IMR-90 (cell line): Measurements from ENCODE around the gene MID1.

Source experiments
- CEBPB ChIP-seq: IDR thresholded peaks from 2 replicates; pipeline ENCODE4 v1.6.1; 2012; ENCODE audit warnings: low read depth, low read length, improper control_type of control experiment
- CHD1 ChIP-seq: IDR thresholded peaks from 2 replicates; pipeline ENCODE4 v1.6.1; 2012; ENCODE audit warnings: low read depth, low read length, improper control_type of control experiment
- FOS ChIP-seq: fragments of 150-350 bp; IDR thresholded peaks from 2 replicates; pipeline ENCODE4 v1.6.1; 2016; ENCODE audit warnings: low read depth, low read length
- MAFK ChIP-seq: IDR thresholded peaks from 2 replicates; pipeline ENCODE4 v1.6.1; 2012; ENCODE audit warnings: low read depth, low read length, improper control_type of control experiment
- MAZ ChIP-seq: IDR thresholded peaks from 2 replicates; pipeline ENCODE4 v1.6.1; 2012; ENCODE audit warnings: low read depth, mild to moderate bottlenecking, low read length, improper control_type of control experiment, moderate library complexity, borderline replicate concordance
- MXI1 ChIP-seq: IDR thresholded peaks from 2 replicates; pipeline ENCODE4 v1.6.1; 2012; ENCODE audit warnings: low read depth, mild to moderate bottlenecking, low read length, moderate library complexity, borderline replicate concordance
- NFE2L2 ChIP-seq: fragments of 150-350 bp; IDR thresholded peaks from 2 replicates; pipeline ENCODE4 v1.6.1; 2016; ENCODE audit warnings: low read depth, mild to moderate bottlenecking, low read length
- POLR2A ChIP-seq: IDR thresholded peaks from 2 replicates; pipeline ENCODE4 v1.6.1; 2012; ENCODE audit warnings: mild to moderate bottlenecking, low read depth, low read length
- RAD21 ChIP-seq: IDR thresholded peaks from 2 replicates; pipeline ENCODE4 v1.6.1; 2012; ENCODE audit warnings: low read length, improper control_type of control experiment
- RCOR1 ChIP-seq: IDR thresholded peaks from 2 replicates; pipeline ENCODE4 v1.6.1; 2012; ENCODE audit warnings: mild to moderate bottlenecking, low read length, improper control_type of control experiment; ENCODE audit not compliant: insufficient replicate concordance
- TF ChIP-seq, protein P1 (sequence below): conservative IDR thresholded peaks from 2 replicates; pipeline ENCODE4 v1.5.1; 2012; ENCODE audit warnings: mild to moderate bottlenecking, low read depth, low read length, improper control_type of control experiment
- TF ChIP-seq, protein P2 (sequence below): fragments of 150-350 bp; IDR thresholded peaks from 2 replicates; pipeline ENCODE4 v1.6.1; 2016; ENCODE audit warnings: low read depth, mild to moderate bottlenecking, low read length, moderate library complexity, borderline replicate concordance
- TF ChIP-seq, protein P3 (sequence below): fragments of 150-350 bp; IDR thresholded peaks from 2 replicates; pipeline ENCODE4 v1.6.1; 2017; ENCODE audit warnings: mild to moderate bottlenecking, antibody characterized with exemption, low read length, low read depth

DNA sequence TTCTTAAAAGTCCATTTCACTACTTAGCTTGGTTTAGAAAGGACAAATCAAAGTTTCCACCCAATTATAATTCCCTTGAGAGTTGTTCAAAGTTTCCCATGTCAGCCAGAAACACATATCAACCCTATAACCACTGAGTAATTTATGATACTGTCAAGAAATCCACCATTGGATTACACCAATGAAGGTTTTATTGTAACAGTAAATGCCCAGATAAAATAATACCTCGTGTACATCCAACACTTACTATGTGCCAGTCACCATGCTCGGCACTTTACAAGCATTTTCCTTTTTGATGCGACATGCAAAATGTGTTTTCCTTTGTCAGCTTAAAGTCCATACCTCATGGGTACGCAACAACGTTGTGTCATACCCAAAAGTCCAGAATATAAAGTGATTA lies 64.0 kb downstream of the MID1 start:
- TF ChIP-seq, protein P1, sequence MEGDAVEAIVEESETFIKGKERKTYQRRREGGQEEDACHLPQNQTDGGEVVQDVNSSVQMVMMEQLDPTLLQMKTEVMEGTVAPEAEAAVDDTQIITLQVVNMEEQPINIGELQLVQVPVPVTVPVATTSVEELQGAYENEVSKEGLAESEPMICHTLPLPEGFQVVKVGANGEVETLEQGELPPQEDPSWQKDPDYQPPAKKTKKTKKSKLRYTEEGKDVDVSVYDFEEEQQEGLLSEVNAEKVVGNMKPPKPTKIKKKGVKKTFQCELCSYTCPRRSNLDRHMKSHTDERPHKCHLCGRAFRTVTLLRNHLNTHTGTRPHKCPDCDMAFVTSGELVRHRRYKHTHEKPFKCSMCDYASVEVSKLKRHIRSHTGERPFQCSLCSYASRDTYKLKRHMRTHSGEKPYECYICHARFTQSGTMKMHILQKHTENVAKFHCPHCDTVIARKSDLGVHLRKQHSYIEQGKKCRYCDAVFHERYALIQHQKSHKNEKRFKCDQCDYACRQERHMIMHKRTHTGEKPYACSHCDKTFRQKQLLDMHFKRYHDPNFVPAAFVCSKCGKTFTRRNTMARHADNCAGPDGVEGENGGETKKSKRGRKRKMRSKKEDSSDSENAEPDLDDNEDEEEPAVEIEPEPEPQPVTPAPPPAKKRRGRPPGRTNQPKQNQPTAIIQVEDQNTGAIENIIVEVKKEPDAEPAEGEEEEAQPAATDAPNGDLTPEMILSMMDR, result no peak
- no peak for TF ChIP-seq MXI1
- no peak for TF ChIP-seq RAD21
- no peak for TF ChIP-seq FOS
- TF ChIP-seq MAZ, result no peak
- no peak for TF ChIP-seq MAFK
- TF ChIP-seq RCOR1, result no peak
- TF ChIP-seq, protein P2, sequence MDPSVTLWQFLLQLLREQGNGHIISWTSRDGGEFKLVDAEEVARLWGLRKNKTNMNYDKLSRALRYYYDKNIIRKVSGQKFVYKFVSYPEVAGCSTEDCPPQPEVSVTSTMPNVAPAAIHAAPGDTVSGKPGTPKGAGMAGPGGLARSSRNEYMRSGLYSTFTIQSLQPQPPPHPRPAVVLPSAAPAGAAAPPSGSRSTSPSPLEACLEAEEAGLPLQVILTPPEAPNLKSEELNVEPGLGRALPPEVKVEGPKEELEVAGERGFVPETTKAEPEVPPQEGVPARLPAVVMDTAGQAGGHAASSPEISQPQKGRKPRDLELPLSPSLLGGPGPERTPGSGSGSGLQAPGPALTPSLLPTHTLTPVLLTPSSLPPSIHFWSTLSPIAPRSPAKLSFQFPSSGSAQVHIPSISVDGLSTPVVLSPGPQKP, result no peak
- TF ChIP-seq, protein P3, sequence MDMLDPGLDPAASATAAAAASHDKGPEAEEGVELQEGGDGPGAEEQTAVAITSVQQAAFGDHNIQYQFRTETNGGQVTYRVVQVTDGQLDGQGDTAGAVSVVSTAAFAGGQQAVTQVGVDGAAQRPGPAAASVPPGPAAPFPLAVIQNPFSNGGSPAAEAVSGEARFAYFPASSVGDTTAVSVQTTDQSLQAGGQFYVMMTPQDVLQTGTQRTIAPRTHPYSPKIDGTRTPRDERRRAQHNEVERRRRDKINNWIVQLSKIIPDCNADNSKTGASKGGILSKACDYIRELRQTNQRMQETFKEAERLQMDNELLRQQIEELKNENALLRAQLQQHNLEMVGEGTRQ, result no peak
- no peak for TF ChIP-seq NFE2L2
- TF ChIP-seq POLR2A, result no peak
- TF ChIP-seq CHD1, result no peak
- no peak for TF ChIP-seq CEBPB
